ENCODE measurements around the gene SLC27A1.

Gene SLC27A1

GRCh38 chr19:17555480-17555928 is 85.2 kb downstream of the SLC27A1 start, which contains the start of gene COLGALT1:
TSS of gene COLGALT1 (plus strand) at chr19:17555649. CDS start at chr19:17555714, 65 bp downstream.
- TF ChIP-seq GATA1 (IDR thresholded peaks at IDR 0.05; ENCODE audit: low read depth, low read length) (no peak), POLR2A (IDR thresholded peaks at IDR 0.05; ENCODE audit: low read length) (peak; percentile 73)
- DNase-seq, result peak; percentile 98 to 99
